HAP-1 (cell line): Measurements from ENCODE around the gene MAN2C1.
"Not testable (repeated sequence)": the region's sequence is repeated elsewhere in the genome, so short reads cannot be mapped to it uniquely, and the experiment has no call there.

Experiments used
- DNase-seq, 2 experiments: peaks; one replicate each; pipeline ENCODE4 v3.0.0-alpha.2; 2016 to 2020; ENCODE audit warnings: low spot score in 2 of 2
- H3K27me3 ChIP-seq: fragments of 250-450 bp; sonication (Bioruptor Pico); 2 replicates; pipeline ENCODE4 v1.5.1; 2020; ENCODE audit warnings: low read depth, mild to moderate bottlenecking, moderate library complexity
- H3K36me3 ChIP-seq: fragments of 250-450 bp; sonication (Bioruptor Pico); replicated peaks from 2 replicates; pipeline ENCODE4 v1.5.1; 2020; ENCODE audit warnings: mild to moderate bottlenecking
- H3K4me1 ChIP-seq: fragments of 250-450 bp; sonication (Bioruptor Pico); 2 replicates; pipeline ENCODE4 v1.5.1; 2020; ENCODE audit warnings: mild to moderate bottlenecking
- H3K4me3 ChIP-seq: fragments of 250-450 bp; sonication (Bioruptor Pico); 2 replicates; pipeline ENCODE4 v1.5.1; 2020; ENCODE audit warnings: mild to moderate bottlenecking, moderate library complexity
- H3K9me3 ChIP-seq: fragments of 250-450 bp; sonication (Bioruptor Pico); 2 replicates; pipeline ENCODE4 v1.5.1; 2020; ENCODE audit warnings: mild to moderate bottlenecking, moderate library complexity
- in situ Hi-C: fragments of 300-500 bp; cut with MboI; formaldehyde crosslinking; loops from 3 replicates; pipeline ENCODE4 v1.14.3; 2020; ENCODE audit warnings: low sequenced_read_pairs, inconsistent platforms, mixed read lengths

Gene MAN2C1

GRCh38 chr15:75367913-75368688 is at the start of gene MAN2C1:
Gene MAN2C1 (minus strand): TSS chr15:75368607. CDS start chr15:75368583, 24 bp downstream.
- Histone ChIP-seq H3K4me1 (peaks cover 16% of the 10 kb centered on the region), H3K27me3 (no peaks in the 10 kb centered on the region), H3K9me3 (no peaks in the 10 kb centered on the region), H3K36me3 (peaks cover 77% of the 10 kb centered on the region), H3K4me3 (peak within 1 kb of the TSS; percentile 99)
- in situ Hi-C loops = no loop called here
- peak; percentile 100 for DNase-seq

- peaks cover 55% of the 10 kb centered on the region for H3K36me3 ChIP-seq
- no peaks in the 10 kb centered on the region for H3K9me3 ChIP-seq
- in situ Hi-C loops = no loop called here
- no peak overlapping the region for H3K4me3 ChIP-seq
- H3K4me1 ChIP-seq = no peaks in the 10 kb centered on the region
- H3K27me3 ChIP-seq = no peaks in the 10 kb centered on the region
- DNase-seq = no peak
Observed at GRCh38 chr15:75416584-75416983, 48.2 kb upstream of the MAN2C1 start.

DNA sequence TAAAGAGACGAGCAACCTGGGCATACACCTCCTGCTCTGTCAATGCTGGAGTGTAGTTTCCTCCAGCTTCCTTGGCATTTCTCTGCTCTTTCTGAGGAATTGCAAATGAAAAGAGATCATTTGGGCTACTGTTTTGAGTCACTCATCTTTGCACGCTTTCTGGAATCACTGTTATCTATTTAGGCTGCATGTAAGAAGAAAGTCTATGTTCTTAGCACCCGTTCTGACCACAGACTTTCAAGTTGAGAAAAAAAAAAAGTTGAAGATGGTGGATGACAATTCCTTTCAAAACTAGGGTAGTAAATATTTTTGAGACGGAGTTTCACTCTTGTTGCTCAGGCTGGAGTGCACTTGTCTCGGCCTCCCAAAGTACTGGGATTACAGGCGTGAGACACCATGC is 41.8 kb upstream of the MAN2C1 start:
- H3K4me3 ChIP-seq = no peak overlapping the region
- H3K4me1 ChIP-seq = no peaks in the 10 kb centered on the region
- no peaks in the 10 kb centered on the region for H3K9me3 ChIP-seq
- no peaks in the 10 kb centered on the region for H3K27me3 ChIP-seq
- DNase-seq = no peak
- in situ Hi-C loops = no loop called here
- H3K36me3 ChIP-seq = peaks cover 84% of the 10 kb centered on the region

- Histone ChIP-seq H3K27me3 (no peaks in the 10 kb centered on the region), H3K4me3 (no peak overlapping the region), H3K4me1 (no peaks in the 10 kb centered on the region), H3K36me3 (peaks cover 94% of the 10 kb centered on the region), H3K9me3 (no peaks in the 10 kb centered on the region)
- in situ Hi-C loops = no loop called here
- no peak for DNase-seq
Observed at GRCh38 chr15:75407083-75407482, 38.7 kb upstream of the MAN2C1 start.

GRCh38 chr15:75403892-75404291 is 35.5 kb upstream of the MAN2C1 start:
- H3K4me3 ChIP-seq = no peak overlapping the region
- H3K36me3 ChIP-seq = peaks cover 96% of the 10 kb centered on the region
- in situ Hi-C loops = no loop called here
- H3K4me1 ChIP-seq = no peaks in the 10 kb centered on the region
- no peaks in the 10 kb centered on the region for H3K9me3 ChIP-seq
- H3K27me3 ChIP-seq = no peaks in the 10 kb centered on the region
- no peak for DNase-seq

GRCh38 chr15:75397494-75397893 is 29.1 kb upstream of the MAN2C1 start:
- H3K4me1 ChIP-seq = no peaks in the 10 kb centered on the region
- no peaks in the 10 kb centered on the region for H3K9me3 ChIP-seq
- H3K4me3 ChIP-seq = no peak overlapping the region
- H3K36me3 ChIP-seq = peaks cover 99% of the 10 kb centered on the region
- no peak for DNase-seq
- H3K27me3 ChIP-seq = no peaks in the 10 kb centered on the region
- in situ Hi-C loops = no loop called here

GRCh38 chr15:75389791-75390382 is 21.5 kb upstream of the MAN2C1 start:
- Histone ChIP-seq H3K36me3 (peaks cover 91% of the 10 kb centered on the region), H3K4me3 (no peak overlapping the region), H3K4me1 (no peaks in the 10 kb centered on the region), H3K9me3 (no peaks in the 10 kb centered on the region), H3K27me3 (no peaks in the 10 kb centered on the region)
- in situ Hi-C loops = no loop called here
- no peak for DNase-seq

GRCh38 chr15:75383986-75384385 is 15.6 kb upstream of the MAN2C1 start:
- DNase-seq, H3K4me1 ChIP-seq, H3K9me3 ChIP-seq, H3K27me3 ChIP-seq, H3K4me3 ChIP-seq, in situ Hi-C loops: not testable (repeated sequence)
- peaks cover 78% of the 10 kb centered on the region for H3K36me3 ChIP-seq

GRCh38 chr15:75380773-75381172 is 12.4 kb upstream of the MAN2C1 start:
- Histone ChIP-seq H3K4me3 (no peak overlapping the region), H3K27me3 (no peaks in the 10 kb centered on the region), H3K4me1 (no peaks in the 10 kb centered on the region), H3K9me3 (no peaks in the 10 kb centered on the region), H3K36me3 (peaks cover 73% of the 10 kb centered on the region)
- in situ Hi-C loops = no loop called here
- DNase-seq = no peak

- H3K9me3 ChIP-seq = no peaks in the 10 kb centered on the region
- peaks cover 74% of the 10 kb centered on the region for H3K36me3 ChIP-seq
- no peak for DNase-seq
- peaks cover 16% of the 10 kb centered on the region for H3K4me1 ChIP-seq
- H3K4me3 ChIP-seq = no peak overlapping the region
- H3K27me3 ChIP-seq = no peaks in the 10 kb centered on the region
- in situ Hi-C loops = no loop called here
Observed at GRCh38 chr15:75371901-75372688, 3.7 kb upstream of the MAN2C1 start.

- H3K9me3 ChIP-seq = no peaks in the 10 kb centered on the region
- H3K4me1 ChIP-seq = peaks cover 16% of the 10 kb centered on the region
- DNase-seq = no peak
- H3K36me3 ChIP-seq = peaks cover 76% of the 10 kb centered on the region
- in situ Hi-C loops = no loop called here
- H3K4me3 ChIP-seq = no peak overlapping the region
- no peaks in the 10 kb centered on the region for H3K27me3 ChIP-seq
Observed at GRCh38 chr15:75371486-75371885, 3.1 kb upstream of the MAN2C1 start.

GRCh38 chr15:75369897-75370581 is 1.6 kb upstream of the MAN2C1 start:
- in situ Hi-C loops = no loop called here
- Histone ChIP-seq H3K9me3 (no peaks in the 10 kb centered on the region), H3K27me3 (no peaks in the 10 kb centered on the region), H3K36me3 (peaks cover 76% of the 10 kb centered on the region), H3K4me3 (no peak overlapping the region), H3K4me1 (peaks cover 16% of the 10 kb centered on the region)
- no peak for DNase-seq

DNA sequence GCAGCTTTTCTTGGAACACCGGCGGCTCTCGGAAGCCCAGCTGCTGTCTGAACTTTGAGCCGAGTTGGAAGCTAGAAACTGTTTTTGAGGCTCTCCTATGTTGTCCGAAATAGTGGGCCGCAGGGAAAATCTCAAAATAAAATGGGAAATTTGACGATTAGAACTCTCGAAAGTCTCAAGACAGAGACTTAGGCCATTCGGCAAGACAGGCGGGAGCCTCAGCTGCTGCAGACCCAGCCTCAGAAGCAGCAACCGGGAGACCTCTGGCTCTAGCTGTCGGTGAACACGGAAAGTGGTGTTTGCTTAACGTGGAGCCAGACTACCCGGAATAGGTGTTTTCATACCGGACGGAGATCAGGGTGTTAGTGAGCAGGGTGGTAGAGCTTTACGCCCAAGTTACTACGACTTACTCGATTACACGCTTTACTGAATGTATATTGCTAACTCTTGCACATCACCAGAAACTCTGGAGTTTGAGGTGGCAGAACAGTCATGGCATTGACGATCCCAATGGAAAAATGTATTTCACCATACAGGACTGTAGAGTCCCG is 357 bp upstream of the MAN2C1 start:
- DNase-seq = no peak
- peaks cover 76% of the 10 kb centered on the region for H3K36me3 ChIP-seq
- in situ Hi-C loops = no loop called here

More for the DNA sequence above, 357 bp upstream of the MAN2C1 start:
- H3K4me1 ChIP-seq = peaks cover 16% of the 10 kb centered on the region
- peak overlapping the region; percentile 99 for H3K4me3 ChIP-seq
- no peaks in the 10 kb centered on the region for H3K9me3 ChIP-seq
- H3K27me3 ChIP-seq = no peaks in the 10 kb centered on the region
